Measurements from ENCODE around the gene CKM.

Gene CKM

DNA sequence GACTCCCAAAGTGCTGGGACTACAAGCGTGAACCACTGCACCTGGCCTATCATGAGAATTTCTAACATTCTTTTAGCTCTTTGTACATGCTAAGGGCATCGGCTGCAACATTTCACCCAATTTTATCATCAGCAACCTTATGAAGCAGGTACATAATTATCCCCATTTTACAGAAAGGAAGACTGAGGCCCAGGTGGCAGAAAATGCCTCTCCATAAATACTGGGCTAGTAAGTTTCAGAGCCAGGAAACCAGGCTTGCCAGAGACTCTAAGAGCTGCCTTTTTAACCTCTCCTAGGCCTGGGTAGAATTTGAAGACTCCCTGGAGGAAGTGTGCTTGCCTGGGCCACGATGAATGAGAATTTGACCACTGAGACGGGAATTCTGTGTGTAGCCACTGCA is 45.5 kb upstream of the CKM start:
- Histone ChIP-seq H3K4me3 (replicated peaks; ENCODE audit: insufficient read depth, low read length) (no peak overlapping the region), H3K27ac (replicated peaks) (no peak overlapping the region), H3K27me3 (ENCODE audit: insufficient read depth, poor library complexity, severe bottlenecking) (no peaks in the 10 kb centered on the region)
- no peak for DNase-seq (ENCODE audit: low read depth in 1 of 2, low spot score in 1 of 2)
- no peak for TF ChIP-seq SPI1 (IDR thresholded peaks at IDR 0.05; ENCODE audit: borderline replicate concordance, low read depth)
- TF ChIP-seq GABPA (IDR thresholded peaks at IDR 0.05; ENCODE audit: low read depth) = no peak
- no peak for TF ChIP-seq REST (IDR thresholded peaks at IDR 0.05; ENCODE audit: insufficient replicate concordance, low read depth)
- no peak for TF ChIP-seq POLR2AphosphoS5 (IDR thresholded peaks at IDR 0.05; ENCODE audit: low read depth)
- TF ChIP-seq, protein P1, sequence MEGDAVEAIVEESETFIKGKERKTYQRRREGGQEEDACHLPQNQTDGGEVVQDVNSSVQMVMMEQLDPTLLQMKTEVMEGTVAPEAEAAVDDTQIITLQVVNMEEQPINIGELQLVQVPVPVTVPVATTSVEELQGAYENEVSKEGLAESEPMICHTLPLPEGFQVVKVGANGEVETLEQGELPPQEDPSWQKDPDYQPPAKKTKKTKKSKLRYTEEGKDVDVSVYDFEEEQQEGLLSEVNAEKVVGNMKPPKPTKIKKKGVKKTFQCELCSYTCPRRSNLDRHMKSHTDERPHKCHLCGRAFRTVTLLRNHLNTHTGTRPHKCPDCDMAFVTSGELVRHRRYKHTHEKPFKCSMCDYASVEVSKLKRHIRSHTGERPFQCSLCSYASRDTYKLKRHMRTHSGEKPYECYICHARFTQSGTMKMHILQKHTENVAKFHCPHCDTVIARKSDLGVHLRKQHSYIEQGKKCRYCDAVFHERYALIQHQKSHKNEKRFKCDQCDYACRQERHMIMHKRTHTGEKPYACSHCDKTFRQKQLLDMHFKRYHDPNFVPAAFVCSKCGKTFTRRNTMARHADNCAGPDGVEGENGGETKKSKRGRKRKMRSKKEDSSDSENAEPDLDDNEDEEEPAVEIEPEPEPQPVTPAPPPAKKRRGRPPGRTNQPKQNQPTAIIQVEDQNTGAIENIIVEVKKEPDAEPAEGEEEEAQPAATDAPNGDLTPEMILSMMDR (IDR thresholded peaks at IDR 0.05; ENCODE audit: insufficient read depth, low read length) = no peak

DNA sequence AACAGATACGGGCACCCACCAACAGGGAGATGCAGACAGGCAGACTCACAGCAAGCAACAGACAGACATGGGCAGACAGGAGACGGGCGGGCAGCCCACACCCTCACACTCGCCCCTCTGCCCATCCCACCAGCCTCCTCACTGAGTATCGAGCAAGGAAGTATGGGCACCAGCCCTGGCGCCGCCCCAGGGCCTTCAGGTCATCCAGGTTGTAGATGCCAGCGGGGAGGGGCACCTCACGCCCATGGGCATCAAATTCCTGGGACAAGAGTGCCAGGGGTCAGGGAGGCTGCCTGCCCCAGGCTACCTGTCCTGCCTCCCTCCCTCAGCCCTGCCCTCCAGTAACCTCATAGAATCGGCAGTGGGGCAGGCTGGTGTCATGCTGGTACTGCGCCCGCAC is 42.0 kb upstream of the CKM start:
- H3K27me3 ChIP-seq (ENCODE audit: insufficient read depth, poor library complexity, severe bottlenecking) = no peaks in the 10 kb centered on the region
- no peak for DNase-seq (ENCODE audit: low read depth in 1 of 2, low spot score in 1 of 2)

GRCh38 chr19:45363861-45364459 is 41.3 kb upstream of the CKM start:
- TF ChIP-seq GABPA (IDR thresholded peaks at IDR 0.05; ENCODE audit: low read depth) (no peak), REST (IDR thresholded peaks at IDR 0.05; ENCODE audit: insufficient replicate concordance, low read depth) (no peak), POLR2AphosphoS5 (IDR thresholded peaks at IDR 0.05; ENCODE audit: low read depth) (no peak), SPI1 (IDR thresholded peaks at IDR 0.05; ENCODE audit: borderline replicate concordance, low read depth) (no peak)
- TF ChIP-seq, protein P1 (IDR thresholded peaks at IDR 0.05; ENCODE audit: insufficient read depth, low read length) = no peak
- DNase-seq (ENCODE audit: low read depth in 1 of 2, low spot score in 1 of 2) = no peak
- Histone ChIP-seq H3K27me3 (ENCODE audit: insufficient read depth, poor library complexity, severe bottlenecking) (no peaks in the 10 kb centered on the region), H3K27ac (replicated peaks) (no peak overlapping the region), H3K4me3 (replicated peaks; ENCODE audit: insufficient read depth, low read length) (no peak overlapping the region)

More for the DNA sequence above, 42.0 kb upstream of the CKM start:
- Histone ChIP-seq H3K4me3 (replicated peaks; ENCODE audit: insufficient read depth, low read length) (no peak overlapping the region), H3K27ac (replicated peaks) (no peak overlapping the region)
- TF ChIP-seq, protein P1 (IDR thresholded peaks at IDR 0.05; ENCODE audit: insufficient read depth, low read length) = no peak
- TF ChIP-seq SPI1 (IDR thresholded peaks at IDR 0.05; ENCODE audit: borderline replicate concordance, low read depth) = no peak
- no peak for TF ChIP-seq POLR2AphosphoS5 (IDR thresholded peaks at IDR 0.05; ENCODE audit: low read depth)
- TF ChIP-seq GABPA (IDR thresholded peaks at IDR 0.05; ENCODE audit: low read depth) = no peak
- TF ChIP-seq REST (IDR thresholded peaks at IDR 0.05; ENCODE audit: insufficient replicate concordance, low read depth) = no peak
